Liver (tissue), 9 donors: ENCODE results near the gene ACTN1. TPM values are rescaled to one million over a fixed set of nuclear protein-coding genes. Genes with fewer than 3 reads are reported as not detected.

Source experiments
- DNase-seq: peaks from one replicate; pipeline ENCODE4 v3.0.0-alpha.2; 2017; ENCODE audit warnings: low spot score
- H3K27ac ChIP-seq, 2 donors: one replicate each; pipeline ENCODE4 v1.7.0; 2013; ENCODE audit warnings: inconsistent platforms in 2 of 2, low read length in 2 of 2, control low read depth in 1 of 2, low read depth in 1 of 2, mild to moderate bottlenecking in 1 of 2
- H3K27me3 ChIP-seq, 4 donors: one replicate each; pipeline versions ENCODE4 v1.6.1 to v1.7.0; 2013; ENCODE audit warnings: low read length in 3 of 4, inconsistent platforms in 1 of 4, mild to moderate bottlenecking in 1 of 4, moderate library complexity in 1 of 4; ENCODE audit not compliant: control insufficient read depth in 4 of 4, insufficient read depth in 4 of 4
- H3K36me3 ChIP-seq, 4 donors: one replicate each; pipeline versions ENCODE4 v1.6.1 to v1.7.0; 2013; ENCODE audit warnings: low read length in 3 of 4, mild to moderate bottlenecking in 3 of 4, low read depth in 1 of 4, moderate library complexity in 1 of 4; ENCODE audit not compliant: control insufficient read depth in 4 of 4, insufficient read depth in 3 of 4
- H3K4me1 ChIP-seq, 4 donors: one replicate each; pipeline versions ENCODE4 v1.6.1 to v1.7.0; 2013; ENCODE audit warnings: low read length in 3 of 4, mild to moderate bottlenecking in 3 of 4, moderate library complexity in 1 of 4; ENCODE audit not compliant: control insufficient read depth in 4 of 4, insufficient read depth in 4 of 4
- H3K4me3 ChIP-seq, 3 donors: one replicate each; pipeline versions ENCODE4 v1.6.1 to v1.7.0; 2013; ENCODE audit warnings: low read length in 3 of 3, control low read depth in 1 of 3, low read depth in 1 of 3, mild to moderate bottlenecking in 1 of 3
- H3K9ac ChIP-seq, 2 donors: one replicate each; pipeline ENCODE4 v1.7.0; 2013; ENCODE audit warnings: low read length in 2 of 2, mild to moderate bottlenecking in 2 of 2, moderate library complexity in 2 of 2, control low read depth in 1 of 2, low read depth in 1 of 2
- H3K9me3 ChIP-seq, 4 donors: one replicate each; pipeline versions ENCODE4 v1.6.1 to v1.7.0; 2013; ENCODE audit warnings: low read length in 3 of 4; ENCODE audit not compliant: control insufficient read depth in 4 of 4
- EGR1 ChIP-seq, 2 donors: IDR thresholded peaks; 2 replicates each; pipeline ENCODE4 v1.6.1; 2016 to 2018; ENCODE audit warnings: antibody characterized with exemption in 2 of 2, low read depth in 2 of 2
- FOXA1 ChIP-seq: IDR thresholded peaks from 2 replicates; pipeline ENCODE4 v1.6.1; 2016; ENCODE audit warnings: antibody characterized with exemption
- FOXA2 ChIP-seq: IDR thresholded peaks from 2 replicates; pipeline ENCODE4 v1.6.1; 2016; ENCODE audit warnings: antibody characterized with exemption
- HNF4A ChIP-seq, 2 donors: conservative IDR thresholded peaks; 2 replicates each; pipeline ENCODE4 v1.6.1; 2016; ENCODE audit warnings: antibody characterized with exemption in 2 of 2, mild to moderate bottlenecking in 2 of 2
- HNF4G ChIP-seq: IDR thresholded peaks from 2 replicates; pipeline ENCODE4 v1.6.1; 2016; ENCODE audit warnings: antibody characterized with exemption
- JUND ChIP-seq, 2 donors: IDR thresholded peaks; 2 replicates each; pipeline ENCODE4 v1.6.1; 2016; ENCODE audit warnings: antibody characterized with exemption in 2 of 2
- RAD21 ChIP-seq, 2 donors: IDR thresholded peaks; 2 replicates each; pipeline ENCODE4 v1.6.1; 2016; ENCODE audit warnings: antibody characterized with exemption in 2 of 2, mild to moderate bottlenecking in 2 of 2
- RXRA ChIP-seq, 2 donors: IDR thresholded peaks; 2 replicates each; pipeline ENCODE4 v1.6.1; 2017 to 2018; ENCODE audit warnings: antibody characterized with exemption in 2 of 2, mild to moderate bottlenecking in 1 of 2
- SP1 ChIP-seq: IDR thresholded peaks from 2 replicates; pipeline ENCODE4 v1.6.1; 2018; ENCODE audit warnings: antibody characterized with exemption, mild to moderate bottlenecking
- TAF1 ChIP-seq: conservative IDR thresholded peaks from 2 replicates; pipeline ENCODE4 v1.6.1; 2016; ENCODE audit warnings: antibody characterized with exemption, mild to moderate bottlenecking
- YY1 ChIP-seq: IDR thresholded peaks from 2 replicates; pipeline ENCODE4 v1.6.1; 2016; ENCODE audit warnings: antibody characterized with exemption, mild to moderate bottlenecking
- WGBS: extraction: QIAGEN DNeasy Blood & Tissue Kit; methylation state at CpG from one replicate; pipeline ENCODE4 v1.1.7; 2013; 5-methylcytosine and 5-hydroxymethylcytosine counted together
- polyA plus RNA-seq, 2 donors: library from polyadenylated mRNA; stranded (reverse) in 1 of 2; unstranded in 1 of 2; fragments of 200-250 nt in 1 of 2; fragments of >200 nt in 1 of 2; fragmentation: Nextera tagmentation in 1 of 2; extraction: Ambion mirVana in 1 of 2; gene quantifications; one replicate each; pipeline versions ENCODE4 v1.2.1 to v1.2.3, GENCODE V29; 2013 to 2015
- total RNA-seq, 2 donors: library from RNA; depleted of rRNA; stranded (reverse); fragments of >200 nt; gene quantifications; one replicate each; pipeline ENCODE4 v1.2.3, GENCODE V29; 2014
- TF ChIP-seq, protein P1 (sequence below): fragments of 150-350 bp; IDR thresholded peaks from 2 replicates; pipeline ENCODE4 v1.5.1; 2017; ENCODE audit warnings: improper control_type of control experiment, low read depth, low read length; ENCODE audit not compliant: missing input control
- TF ChIP-seq, protein P2 (sequence below): IDR thresholded peaks from 2 replicates; pipeline ENCODE4 v1.6.1; 2016; ENCODE audit warnings: antibody characterized with exemption, mild to moderate bottlenecking
- TF ChIP-seq, protein P3 (sequence below): IDR thresholded peaks from 2 replicates; pipeline ENCODE4 v1.6.1; 2016; ENCODE audit warnings: antibody characterized with exemption
- TF ChIP-seq, protein P4 (sequence below): IDR thresholded peaks from 2 replicates; pipeline ENCODE4 v1.6.1; 2016; ENCODE audit warnings: antibody characterized with exemption
- donor health status: healthy.
- donor health status: healthy.
- donor health status: healthy.
- donor health status: healthy.
- donor health status: healthy.

ACTN1 gene
- total and polyA plus RNA-seq, 4 donors = 36.2 to 100 (median 63.1) TPM

DNA sequence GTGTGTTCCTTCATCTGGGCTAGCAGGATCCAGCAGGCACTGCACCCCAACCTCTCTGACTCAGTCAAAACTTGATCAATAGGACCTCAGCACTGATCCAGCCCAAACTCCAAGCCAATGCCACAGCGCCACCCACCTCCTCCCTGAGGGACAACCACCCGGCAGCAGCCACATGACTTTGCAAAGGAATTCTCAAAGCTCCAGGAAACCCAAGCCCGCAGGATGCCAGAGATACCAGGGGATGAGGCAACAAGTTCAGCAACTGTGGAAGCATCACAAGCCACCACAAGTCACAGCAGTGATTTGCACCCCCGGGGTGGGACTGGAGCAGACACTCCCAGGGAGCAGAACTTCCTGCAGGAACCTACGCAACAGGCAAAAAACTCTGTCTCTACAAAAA is 37.3 kb downstream of the ACTN1 start:
- no peak overlapping the region for H3K4me3 ChIP-seq
- H3K27ac ChIP-seq = peak overlapping the region; percentile 93 to 96
- 54% methylated on average over 5 of the region's 5 CpGs for WGBS
- no peaks in the 10 kb centered on the region for H3K27me3 ChIP-seq
- H3K36me3 ChIP-seq = no peaks in the 10 kb centered on the region
- TF ChIP-seq RXRA (IDR thresholded peaks at IDR 0.05) (peak in 1 of 2 donors; percentile 18), JUND (IDR thresholded peaks at IDR 0.05) (no peak), YY1 (no peak), RAD21 (IDR thresholded peaks at IDR 0.05) (peak; percentile 70 to 71), SP1 (peak; percentile 13)
- TF ChIP-seq, protein P1, sequence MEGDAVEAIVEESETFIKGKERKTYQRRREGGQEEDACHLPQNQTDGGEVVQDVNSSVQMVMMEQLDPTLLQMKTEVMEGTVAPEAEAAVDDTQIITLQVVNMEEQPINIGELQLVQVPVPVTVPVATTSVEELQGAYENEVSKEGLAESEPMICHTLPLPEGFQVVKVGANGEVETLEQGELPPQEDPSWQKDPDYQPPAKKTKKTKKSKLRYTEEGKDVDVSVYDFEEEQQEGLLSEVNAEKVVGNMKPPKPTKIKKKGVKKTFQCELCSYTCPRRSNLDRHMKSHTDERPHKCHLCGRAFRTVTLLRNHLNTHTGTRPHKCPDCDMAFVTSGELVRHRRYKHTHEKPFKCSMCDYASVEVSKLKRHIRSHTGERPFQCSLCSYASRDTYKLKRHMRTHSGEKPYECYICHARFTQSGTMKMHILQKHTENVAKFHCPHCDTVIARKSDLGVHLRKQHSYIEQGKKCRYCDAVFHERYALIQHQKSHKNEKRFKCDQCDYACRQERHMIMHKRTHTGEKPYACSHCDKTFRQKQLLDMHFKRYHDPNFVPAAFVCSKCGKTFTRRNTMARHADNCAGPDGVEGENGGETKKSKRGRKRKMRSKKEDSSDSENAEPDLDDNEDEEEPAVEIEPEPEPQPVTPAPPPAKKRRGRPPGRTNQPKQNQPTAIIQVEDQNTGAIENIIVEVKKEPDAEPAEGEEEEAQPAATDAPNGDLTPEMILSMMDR = peak; percentile 48
- no peak for DNase-seq
- H3K4me1 ChIP-seq = peaks cover 26 to 80% (median 60%) of the 10 kb centered on the region in 4 donors
- H3K9me3 ChIP-seq = no peaks in the 10 kb centered on the region
- no peak overlapping the region for H3K9ac ChIP-seq

DNA sequence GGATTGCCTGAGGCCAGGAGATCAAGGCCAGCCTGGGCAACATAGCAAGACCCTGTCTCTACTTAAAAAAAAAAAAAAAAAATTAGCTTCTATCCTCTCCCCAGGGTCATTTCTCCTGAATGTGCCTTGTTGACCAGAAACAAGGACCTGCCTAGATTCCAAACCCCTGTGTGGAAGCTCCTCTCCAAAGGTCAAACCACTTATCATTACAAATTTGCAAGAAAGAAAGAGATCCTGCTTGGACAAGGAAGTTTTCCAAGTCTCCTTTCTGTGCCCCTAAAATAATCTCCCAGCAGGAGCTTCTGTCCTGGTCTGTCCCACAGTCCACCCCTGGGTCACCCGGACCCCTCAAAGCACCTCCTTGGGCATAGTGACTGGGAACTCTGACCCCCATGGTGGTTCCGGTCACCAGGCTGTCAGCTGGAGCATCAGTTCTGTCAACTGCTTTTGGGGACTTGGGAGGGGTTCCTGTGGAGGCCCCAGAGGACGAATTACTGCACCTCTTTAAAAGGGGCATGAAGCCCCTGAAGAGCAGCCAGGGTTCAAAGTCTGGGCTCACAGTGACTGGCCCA is 38.4 kb downstream of the ACTN1 start:
- TF ChIP-seq HNF4A (conservative IDR thresholded peaks at IDR 0.05) (peak; percentile 27 to 42), FOXA1 (no peak)
- Histone ChIP-seq H3K4me3 (no peak overlapping the region), H3K9me3 (no peaks in the 10 kb centered on the region), H3K27ac (peak overlapping the region; percentile 93 to 96), H3K27me3 (no peaks in the 10 kb centered on the region), H3K36me3 (no peaks in the 10 kb centered on the region), H3K4me1 (peaks cover 22 to 79% (median 60%) of the 10 kb centered on the region in 4 donors), H3K9ac (no peak overlapping the region)
- 73% methylated on average over 3 of the region's 3 CpGs for WGBS
- DNase-seq = no peak

DNA sequence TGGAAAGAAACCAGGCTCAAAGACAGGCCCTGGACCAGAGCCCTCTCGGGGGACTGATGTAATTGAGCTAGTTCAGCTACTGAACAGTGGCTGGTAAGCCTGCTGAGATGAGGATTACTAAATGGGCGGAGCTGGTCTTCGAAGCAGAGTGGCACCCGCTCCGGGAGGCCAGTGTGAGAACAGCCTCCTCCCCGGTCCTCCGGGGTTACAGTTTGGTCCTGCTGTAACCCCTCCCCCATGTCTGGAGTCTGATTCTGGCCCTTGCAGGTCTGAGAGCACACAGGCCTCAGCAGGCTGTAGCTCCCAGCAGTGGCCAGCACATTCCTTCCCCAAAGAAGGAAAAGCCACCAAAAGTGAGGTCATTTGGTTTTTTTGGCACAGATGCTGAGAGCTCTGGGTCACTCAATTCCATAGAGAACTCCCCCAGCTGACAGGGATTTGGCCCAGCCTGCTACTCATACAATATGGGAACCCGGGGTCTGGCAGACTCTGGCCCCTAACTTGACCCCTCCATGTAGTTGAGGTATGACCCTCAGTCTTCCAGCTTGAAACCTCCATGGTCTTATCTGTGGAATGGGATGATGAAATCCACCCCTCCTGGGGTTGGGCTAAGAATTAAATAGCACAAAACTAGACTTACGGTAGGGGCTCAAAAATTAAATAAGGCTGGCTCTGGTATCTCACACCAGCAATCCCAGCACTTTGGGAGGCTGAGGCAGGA is 39.0 kb downstream of the ACTN1 start:
- peak overlapping the region in 1 of 2 donors; percentile 17 for H3K9ac ChIP-seq
- H3K27ac ChIP-seq = peak overlapping the region; percentile 93 to 96
- no peak overlapping the region for H3K4me3 ChIP-seq
- no peaks in the 10 kb centered on the region for H3K9me3 ChIP-seq
- H3K27me3 ChIP-seq = no peaks in the 10 kb centered on the region
- peaks cover 15 to 79% (median 57%) of the 10 kb centered on the region in 4 donors for H3K4me1 ChIP-seq
- no peak for DNase-seq
- 36% methylated on average over 9 of the region's 9 CpGs for WGBS
- no peaks in the 10 kb centered on the region for H3K36me3 ChIP-seq
- peak; percentile 65 to 79 for TF ChIP-seq JUND (IDR thresholded peaks at IDR 0.05)
- TF ChIP-seq HNF4G = no peak
- peak; percentile 74 for TF ChIP-seq RXRA (IDR thresholded peaks at IDR 0.05)
- peak; percentile 79 for TF ChIP-seq SP1
- TF ChIP-seq, protein P2, sequence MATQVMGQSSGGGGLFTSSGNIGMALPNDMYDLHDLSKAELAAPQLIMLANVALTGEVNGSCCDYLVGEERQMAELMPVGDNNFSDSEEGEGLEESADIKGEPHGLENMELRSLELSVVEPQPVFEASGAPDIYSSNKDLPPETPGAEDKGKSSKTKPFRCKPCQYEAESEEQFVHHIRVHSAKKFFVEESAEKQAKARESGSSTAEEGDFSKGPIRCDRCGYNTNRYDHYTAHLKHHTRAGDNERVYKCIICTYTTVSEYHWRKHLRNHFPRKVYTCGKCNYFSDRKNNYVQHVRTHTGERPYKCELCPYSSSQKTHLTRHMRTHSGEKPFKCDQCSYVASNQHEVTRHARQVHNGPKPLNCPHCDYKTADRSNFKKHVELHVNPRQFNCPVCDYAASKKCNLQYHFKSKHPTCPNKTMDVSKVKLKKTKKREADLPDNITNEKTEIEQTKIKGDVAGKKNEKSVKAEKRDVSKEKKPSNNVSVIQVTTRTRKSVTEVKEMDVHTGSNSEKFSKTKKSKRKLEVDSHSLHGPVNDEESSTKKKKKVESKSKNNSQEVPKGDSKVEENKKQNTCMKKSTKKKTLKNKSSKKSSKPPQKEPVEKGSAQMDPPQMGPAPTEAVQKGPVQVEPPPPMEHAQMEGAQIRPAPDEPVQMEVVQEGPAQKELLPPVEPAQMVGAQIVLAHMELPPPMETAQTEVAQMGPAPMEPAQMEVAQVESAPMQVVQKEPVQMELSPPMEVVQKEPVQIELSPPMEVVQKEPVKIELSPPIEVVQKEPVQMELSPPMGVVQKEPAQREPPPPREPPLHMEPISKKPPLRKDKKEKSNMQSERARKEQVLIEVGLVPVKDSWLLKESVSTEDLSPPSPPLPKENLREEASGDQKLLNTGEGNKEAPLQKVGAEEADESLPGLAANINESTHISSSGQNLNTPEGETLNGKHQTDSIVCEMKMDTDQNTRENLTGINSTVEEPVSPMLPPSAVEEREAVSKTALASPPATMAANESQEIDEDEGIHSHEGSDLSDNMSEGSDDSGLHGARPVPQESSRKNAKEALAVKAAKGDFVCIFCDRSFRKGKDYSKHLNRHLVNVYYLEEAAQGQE = peak; percentile 47
- TF ChIP-seq FOXA2 = no peak
- no peak for TF ChIP-seq YY1
- TF ChIP-seq, protein P3, sequence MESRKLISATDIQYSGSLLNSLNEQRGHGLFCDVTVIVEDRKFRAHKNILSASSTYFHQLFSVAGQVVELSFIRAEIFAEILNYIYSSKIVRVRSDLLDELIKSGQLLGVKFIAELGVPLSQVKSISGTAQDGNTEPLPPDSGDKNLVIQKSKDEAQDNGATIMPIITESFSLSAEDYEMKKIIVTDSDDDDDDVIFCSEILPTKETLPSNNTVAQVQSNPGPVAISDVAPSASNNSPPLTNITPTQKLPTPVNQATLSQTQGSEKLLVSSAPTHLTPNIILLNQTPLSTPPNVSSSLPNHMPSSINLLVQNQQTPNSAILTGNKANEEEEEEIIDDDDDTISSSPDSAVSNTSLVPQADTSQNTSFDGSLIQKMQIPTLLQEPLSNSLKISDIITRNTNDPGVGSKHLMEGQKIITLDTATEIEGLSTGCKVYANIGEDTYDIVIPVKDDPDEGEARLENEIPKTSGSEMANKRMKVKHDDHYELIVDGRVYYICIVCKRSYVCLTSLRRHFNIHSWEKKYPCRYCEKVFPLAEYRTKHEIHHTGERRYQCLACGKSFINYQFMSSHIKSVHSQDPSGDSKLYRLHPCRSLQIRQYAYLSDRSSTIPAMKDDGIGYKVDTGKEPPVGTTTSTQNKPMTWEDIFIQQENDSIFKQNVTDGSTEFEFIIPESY = peak; percentile 23
- TF ChIP-seq EGR1 (IDR thresholded peaks at IDR 0.05; ENCODE audit: low read depth in 2 of 2) = no peak
- peak; percentile 68 for TF ChIP-seq TAF1
- TF ChIP-seq FOXA1 = peak; percentile 14
- TF ChIP-seq, protein P4, sequence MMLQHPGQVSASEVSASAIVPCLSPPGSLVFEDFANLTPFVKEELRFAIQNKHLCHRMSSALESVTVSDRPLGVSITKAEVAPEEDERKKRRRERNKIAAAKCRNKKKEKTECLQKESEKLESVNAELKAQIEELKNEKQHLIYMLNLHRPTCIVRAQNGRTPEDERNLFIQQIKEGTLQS = peak; percentile 53
- TF ChIP-seq RAD21 (IDR thresholded peaks at IDR 0.05) = peak; percentile 27 to 61
- TF ChIP-seq, protein P1 = no peak
- TF ChIP-seq HNF4A (conservative IDR thresholded peaks at IDR 0.05) = peak; percentile 23 to 65
